IPS DF 19.7 (cell line): Measurements from ENCODE around the gene ELP1.
"Not testable (repeated sequence)": the region's sequence is repeated elsewhere in the genome, so short reads cannot be mapped to it uniquely, and the experiment has no call there.

Source experiments
- DNase-seq: peaks from one replicate; pipeline ENCODE4 v3.0.0-alpha.2; 2013; ENCODE audit warnings: low read depth, low spot score

Gene ELP1

DNA sequence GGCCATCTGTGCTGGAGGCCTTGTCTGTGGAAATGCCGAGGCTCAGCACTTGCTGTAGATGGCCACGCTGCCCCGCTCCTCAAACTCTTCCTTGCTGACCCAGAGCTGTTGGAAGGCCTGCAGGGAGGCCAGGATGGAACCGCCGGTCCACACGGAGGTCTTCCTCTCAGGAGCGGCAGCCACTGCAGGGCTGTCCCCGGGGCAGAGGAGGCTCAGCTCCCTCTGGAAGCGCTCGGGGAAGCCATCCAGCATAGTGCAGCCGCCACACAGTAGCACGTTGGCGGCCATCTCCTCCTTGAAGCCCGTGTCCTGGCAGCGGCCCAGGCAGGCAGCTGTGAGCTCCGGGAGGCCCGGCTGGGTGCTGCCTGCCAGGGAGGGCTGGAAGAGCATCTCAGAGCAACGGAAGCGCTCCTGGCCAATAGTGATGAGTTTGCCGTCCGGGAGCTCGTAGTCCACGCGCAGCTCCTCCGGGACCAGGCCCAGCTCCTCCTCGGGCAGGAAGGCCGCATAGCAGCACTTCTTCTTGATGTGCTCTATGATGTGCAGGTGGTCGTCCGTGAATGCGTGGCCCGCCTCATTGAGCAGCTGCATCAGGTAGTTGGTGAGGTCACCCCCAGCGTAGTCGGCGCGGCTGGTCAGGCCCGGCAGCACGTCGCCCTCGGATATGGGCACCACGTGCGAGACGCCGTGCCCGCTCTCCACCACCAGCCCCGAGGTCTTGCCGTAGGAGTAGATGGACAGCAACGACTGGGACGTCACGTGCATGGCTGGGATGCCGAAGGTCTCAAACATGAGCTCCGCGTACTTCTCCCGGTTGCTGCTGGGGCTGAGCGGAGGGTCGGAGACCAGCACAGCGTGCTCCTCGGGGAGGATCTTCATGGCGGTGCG, 79.0 kb downstream of the ELP1 start:
- DNase-seq = no peak

DNA sequence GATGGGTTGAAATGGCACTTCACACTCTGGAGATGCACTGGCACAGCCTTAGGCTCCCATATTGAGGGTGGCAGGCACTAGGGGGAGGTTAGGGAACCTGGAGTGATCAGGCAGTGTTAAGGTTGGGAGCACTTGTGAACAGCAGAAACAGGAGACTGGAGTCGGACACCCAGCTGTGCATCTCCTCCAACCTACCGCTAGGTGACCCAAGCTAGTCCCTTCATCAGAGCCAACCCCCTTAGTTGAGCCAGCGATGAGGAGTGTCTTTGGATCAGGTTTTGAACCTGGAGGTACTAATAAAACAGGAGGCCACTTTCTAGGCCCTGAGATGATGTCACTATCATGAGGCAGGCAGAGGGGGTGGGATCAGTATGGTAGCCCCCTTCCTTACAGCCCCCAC, 79.8 kb downstream of the ELP1 start:
- DNase-seq = no peak

DNA sequence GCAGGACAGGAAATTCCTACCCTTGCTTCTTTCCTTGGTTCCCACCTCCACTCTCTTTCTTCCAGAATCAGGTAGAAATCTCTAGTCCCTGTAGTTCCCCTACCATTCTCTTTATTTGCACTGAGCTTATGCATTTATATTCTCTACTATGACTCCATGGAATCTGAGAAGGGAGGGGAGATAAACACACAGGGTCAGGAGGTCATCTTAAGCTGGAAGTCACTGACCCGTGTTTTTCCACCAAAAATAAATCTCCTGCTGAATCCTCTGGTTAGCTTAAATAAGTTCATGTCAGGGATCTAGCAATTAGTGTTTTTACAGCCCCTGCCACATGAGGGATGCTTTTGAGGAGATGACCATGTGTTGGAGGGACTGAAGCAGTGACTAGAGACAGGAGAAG, 81.8 kb downstream of the ELP1 start:
- DNase-seq = no peak

DNA sequence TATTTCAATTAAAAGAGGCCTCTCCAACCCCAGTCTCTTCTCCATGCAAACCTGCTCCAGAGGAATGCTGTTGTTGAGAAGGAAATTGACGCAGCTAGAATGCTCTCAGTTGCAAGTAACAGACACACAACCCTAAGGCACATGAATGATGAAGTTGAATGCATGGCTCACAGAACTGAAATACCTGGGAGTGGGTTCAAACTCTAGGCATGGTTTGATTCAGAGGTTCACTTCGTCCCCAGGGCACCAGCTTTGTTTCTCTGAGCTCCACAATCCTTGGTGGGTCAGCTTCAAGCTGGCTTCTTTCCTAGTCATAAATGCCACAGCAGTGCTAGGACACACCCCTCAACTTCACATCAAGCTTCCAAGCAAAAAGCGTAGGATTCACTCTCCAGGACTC, 82.8 kb downstream of the ELP1 start:
- no peak for DNase-seq

DNA sequence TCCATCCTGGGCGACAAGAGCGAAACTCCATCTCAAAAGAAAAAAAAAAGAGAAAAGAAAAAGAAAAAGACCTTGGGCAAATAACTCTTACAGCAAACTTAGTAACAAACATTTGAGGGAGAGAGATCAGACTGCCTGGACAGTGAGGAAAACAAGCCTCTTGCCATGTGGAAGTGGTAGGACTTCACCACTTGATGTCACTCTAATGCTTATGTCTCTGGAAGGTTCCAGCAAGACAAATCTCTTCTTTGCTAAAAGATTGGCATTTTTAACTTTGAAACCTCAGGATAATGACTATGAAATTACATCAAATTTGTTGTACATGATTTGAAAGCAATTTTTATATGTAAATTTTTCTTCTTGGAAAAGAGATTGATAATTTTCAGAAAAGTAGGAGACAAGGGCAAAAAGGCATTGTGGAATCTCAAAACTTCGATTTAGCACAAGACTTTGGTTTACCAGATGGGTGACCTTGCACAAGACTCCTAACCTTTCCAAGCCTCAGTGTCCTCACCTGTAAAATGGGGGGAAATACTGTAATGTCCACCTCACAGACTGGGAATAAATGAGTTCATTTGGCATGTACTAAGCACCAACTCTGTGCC, 83.5 kb downstream of the ELP1 start:
- no peak for DNase-seq

DNA sequence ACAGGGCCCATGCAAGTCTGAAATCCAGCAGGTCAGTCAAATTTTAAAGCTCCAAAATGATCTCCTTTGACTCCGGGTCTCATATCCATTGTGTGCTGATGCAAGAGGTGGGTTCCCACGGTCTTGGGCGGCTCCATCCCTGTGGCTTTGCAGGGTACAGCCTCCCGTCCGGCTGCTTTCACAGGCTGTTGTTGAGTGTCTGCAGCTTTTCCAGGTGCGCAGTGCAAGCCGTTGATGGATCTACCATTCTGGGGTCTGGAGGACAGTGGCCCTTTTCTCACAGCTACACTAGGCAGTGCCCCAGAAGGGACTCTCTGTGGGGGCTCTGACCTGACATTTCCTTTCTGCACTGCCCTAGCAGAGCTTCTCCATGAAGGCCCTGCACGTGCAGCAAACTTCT, 85.6 kb downstream of the ELP1 start:
- DNase-seq = not testable (repeated sequence)

DNA sequence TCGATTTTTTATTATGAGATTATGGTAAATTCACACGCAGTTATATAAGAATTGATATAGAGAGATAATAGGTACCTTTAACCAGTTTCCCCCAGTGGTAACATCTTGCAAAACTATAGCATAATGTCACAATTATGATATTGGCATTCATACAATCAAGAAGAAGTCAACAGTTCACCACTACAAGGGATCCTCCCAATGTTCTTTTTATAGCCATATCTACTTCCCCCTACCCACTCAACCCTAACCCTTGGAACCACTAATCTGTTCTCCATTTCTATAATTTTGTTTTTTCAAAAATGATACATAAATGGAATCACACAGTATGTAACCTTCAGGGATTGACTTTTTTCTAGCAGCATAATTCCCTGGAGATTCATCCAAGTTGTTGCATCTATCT, 88.0 kb downstream of the ELP1 start:
- DNase-seq = no peak

DNA sequence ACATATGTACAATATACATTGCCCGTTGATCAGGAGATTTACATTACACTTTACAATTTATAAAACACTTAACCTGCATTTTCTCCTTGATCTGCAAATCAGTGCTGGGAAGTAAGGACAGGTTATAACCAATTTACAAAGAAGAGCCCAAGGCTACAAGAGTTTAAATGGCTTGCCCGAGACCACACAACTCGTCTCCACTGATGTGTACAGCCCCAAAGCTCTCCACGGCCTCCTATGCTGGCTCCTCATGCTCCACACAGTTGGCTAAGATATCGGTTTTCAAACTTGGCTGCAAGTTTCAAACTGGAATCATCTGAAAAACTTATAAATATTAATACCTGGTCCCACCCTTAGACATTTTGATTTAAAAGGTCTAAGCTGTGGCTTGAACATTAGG, 88.4 kb downstream of the ELP1 start:
- no peak for DNase-seq

DNA sequence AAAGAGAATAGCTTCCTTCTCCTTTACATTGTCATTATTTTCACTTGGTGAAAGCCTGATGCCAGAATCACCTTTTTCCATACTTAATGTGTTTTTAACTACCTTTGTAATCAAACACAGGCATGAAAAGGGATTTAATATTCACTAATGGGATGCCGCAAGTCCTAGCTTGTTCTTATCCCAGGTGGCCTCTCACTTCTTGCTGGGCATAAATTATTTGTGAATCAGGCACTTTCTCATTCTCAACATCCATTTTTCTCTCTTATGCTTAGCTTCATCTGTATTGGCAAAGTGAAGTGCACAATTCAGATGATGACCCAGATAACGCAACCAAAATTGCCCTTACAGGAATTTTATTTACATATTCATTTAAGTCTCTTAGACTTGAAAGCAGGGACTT, 89.1 kb downstream of the ELP1 start:
- no peak for DNase-seq

DNA sequence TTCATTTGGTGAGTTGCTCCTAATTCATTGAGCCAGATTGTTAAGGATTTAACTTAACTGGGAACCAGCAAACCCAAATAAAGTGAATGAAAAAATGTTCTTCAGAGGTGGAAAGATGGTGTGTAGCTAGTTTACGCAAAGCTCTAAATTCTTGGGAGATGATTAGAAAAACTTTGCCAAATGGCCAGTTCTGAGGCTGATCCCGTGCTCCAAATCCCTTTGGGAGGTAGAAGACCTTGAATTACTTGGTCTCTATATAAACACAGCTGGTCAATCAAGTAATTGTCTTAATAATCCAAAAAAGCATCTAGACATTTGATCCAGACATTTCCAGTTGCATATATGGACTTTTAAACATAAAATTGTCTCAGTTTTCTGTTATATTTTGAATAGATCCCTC, 89.5 kb downstream of the ELP1 start:
- no peak for DNase-seq

DNA sequence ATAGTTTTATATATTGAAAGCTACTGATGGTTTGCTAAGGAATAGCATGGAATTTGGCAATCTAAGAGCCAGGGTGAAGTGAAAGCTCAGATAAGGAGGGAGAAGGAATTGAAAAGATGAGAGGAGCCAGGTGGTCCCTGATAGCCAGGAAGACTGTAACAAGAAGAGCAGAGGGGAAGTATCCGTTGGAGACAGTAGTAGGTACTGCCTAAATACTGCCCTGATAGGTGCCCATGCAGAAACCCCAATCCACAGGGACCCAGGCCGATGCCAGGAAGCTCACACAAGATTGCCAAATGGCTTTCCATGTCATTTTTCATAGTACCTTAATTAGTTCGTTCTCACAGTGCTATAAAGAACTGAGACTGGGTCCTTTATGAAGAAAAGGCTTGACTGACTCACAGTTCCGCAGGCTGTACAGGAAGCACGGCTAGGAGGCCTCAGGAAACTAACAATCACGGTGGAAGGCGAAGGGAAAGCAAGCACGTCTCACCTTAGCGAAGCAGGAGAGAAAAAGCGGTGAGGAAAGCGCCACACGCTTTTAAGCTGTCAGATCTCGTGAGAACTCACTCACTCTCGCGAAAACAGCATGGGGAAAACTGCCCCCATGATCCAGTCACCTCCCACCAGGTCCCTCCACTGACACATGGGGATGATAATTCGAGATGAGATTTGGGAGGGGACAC, 91.2 kb downstream of the ELP1 start:
- no peak for DNase-seq

DNA sequence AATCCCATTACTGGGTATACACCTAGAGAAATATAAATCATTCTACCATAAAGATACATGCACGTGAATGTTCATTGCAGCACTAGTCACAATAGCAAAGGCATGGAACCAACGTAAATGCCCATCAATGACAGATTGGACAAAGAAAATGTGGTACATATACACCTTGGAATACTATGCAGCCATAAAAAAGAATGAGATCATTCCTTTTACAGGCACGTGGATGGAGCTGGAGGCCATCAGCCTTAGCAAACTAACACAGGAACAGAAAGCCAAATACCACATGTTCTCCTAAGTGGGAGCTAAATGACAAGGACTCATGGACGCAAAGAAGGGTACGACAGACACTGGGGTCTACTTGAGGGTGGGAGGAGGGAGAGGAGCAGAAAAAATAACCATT, 94.4 kb downstream of the ELP1 start:
- not testable (repeated sequence) for DNase-seq

DNA sequence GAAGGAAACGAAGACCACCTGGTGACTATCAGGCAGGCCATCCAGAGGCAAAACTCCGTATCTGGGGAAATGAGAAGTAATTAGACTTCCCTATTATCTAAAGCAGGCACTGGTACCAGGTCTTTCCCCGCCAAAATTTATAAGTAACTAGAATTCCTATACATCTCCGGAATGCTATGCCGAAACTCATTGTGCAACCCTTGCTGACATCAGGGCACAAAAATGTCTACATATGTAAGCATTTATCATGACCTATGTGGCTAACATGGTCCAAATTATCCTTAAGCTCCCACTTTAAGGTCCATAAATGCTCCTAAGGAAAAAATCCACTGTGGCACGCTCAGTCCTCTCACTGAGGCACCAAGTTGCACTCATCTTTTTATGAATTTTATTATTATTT, 95.9 kb downstream of the ELP1 start:
- no peak for DNase-seq

DNA sequence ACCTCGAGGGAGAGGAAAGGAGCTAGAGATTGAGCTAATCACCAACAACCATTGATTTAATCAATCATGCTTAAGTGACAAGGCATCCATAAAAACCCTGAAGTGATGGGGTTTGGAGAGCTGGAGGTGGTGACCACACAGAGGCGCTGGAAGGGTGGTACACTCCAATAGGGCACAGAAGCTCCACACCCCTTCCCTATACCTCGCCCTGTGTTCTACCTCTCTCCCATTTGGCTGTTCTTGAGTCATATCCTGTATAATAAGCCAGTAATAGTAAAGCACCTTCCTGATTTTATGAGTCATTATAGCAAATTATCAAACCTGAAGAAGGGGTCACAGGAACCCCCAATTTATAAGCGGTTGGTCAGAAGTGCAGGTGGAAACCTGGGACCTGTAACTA, 96.4 kb downstream of the ELP1 start:
- no peak for DNase-seq

DNA sequence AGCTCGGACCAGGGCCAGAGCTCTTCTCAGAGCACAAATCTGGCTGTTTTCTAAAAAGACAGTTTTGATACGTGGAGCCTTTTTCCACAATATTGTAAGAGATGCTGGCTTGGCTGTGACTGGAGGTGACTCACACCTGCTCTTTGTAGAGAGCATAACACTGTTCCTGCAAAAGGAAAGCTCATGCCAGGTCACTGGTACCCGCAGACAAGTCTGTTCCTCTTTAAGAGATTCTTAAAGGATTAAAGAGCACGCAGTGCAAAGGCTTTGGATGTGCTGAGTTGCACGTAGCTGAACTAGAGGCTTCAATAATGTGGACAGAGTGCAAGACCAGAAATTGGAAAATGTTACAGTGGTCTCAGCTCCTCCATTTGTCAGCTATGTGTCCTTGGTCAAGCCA, 97.1 kb downstream of the ELP1 start:
- no peak for DNase-seq

DNA sequence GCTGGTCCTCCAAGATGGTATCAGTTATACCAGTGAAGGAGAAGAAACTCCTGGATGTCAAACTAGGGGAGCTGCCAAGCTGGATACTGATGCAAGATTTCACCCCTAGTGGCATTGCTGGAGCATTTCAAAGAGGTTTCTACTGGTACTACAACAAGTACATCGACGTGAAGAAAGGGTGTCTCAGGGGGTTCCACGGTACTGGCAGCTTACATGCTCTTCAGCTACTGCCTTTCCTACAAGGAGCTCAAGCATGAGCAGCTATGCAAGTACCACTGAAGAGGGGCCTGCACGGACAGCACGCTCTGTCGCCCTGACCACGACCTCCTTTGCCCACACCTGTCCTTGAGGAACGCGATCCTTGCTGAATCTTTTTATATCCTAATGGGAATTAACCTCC, 97.6 kb downstream of the ELP1 start:
- no peak for DNase-seq

DNA sequence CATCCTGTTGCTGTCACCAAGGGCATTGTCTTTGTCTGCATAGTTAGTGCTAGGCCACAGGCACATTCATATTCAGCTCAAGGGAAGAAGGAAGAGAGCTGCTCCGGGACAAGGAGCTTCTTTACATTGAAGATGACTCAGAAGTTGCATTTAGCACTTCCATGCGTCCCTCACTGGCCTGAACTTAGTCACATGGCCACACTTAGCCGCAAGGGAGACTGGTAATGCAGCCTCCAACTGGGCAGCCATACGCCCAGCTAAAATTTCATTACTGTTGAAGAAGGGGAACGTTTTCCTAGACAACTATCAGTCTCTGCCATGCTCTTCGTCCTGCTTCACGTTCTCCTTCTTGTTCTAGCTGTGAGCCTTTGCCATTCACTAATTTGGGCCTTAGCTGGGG, 98.1 kb downstream of the ELP1 start:
- DNase-seq = no peak

DNA sequence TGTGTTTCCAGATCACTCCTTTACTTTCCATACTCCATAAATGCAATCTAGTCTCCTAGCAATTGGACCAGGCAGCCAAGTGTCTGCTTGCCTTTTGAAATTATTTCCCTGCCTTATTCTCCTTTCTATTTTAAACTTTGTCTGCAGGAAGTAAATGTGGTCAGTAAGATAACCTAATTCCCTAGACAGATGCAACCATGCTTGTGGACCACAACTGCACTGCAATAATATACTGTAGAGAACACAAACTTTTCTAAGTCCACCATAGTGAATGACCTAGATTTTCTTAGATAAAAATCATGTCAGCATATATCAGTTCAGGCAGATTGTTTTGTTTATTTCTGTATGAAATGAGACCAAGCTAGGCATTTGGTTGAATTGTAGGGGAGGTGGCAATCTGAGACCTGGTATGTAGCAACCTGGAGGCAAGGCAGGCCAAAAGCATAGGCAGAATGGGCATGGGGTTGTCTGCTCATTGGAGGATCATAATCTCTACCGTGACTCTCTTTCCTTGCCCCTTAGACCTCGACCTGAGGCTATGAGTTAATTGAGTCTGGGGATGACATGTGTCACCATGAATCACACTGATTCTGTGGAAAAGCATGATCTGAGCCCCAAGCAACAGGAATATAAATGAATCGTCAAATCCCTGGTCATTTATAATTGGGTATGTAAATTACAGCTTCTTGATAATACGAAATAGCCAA, 98.8 kb downstream of the ELP1 start:
- DNase-seq = no peak

DNA sequence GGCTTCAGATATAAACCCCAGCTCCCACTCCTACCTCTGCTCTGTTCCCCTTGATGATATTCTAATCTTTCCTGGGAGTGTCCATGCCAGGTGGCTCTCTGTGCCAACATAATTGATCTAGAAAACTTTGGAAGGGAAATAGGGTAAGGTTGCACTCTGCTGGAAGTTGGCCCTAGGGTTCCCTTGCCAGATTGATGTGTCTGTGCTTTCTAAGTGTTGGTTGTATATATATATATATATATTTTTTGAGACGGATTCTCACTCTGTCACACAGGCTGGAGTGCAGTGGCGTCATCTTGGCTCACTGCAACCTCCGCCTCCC, 101.8 kb downstream of the ELP1 start:
- DNase-seq = no peak

DNA sequence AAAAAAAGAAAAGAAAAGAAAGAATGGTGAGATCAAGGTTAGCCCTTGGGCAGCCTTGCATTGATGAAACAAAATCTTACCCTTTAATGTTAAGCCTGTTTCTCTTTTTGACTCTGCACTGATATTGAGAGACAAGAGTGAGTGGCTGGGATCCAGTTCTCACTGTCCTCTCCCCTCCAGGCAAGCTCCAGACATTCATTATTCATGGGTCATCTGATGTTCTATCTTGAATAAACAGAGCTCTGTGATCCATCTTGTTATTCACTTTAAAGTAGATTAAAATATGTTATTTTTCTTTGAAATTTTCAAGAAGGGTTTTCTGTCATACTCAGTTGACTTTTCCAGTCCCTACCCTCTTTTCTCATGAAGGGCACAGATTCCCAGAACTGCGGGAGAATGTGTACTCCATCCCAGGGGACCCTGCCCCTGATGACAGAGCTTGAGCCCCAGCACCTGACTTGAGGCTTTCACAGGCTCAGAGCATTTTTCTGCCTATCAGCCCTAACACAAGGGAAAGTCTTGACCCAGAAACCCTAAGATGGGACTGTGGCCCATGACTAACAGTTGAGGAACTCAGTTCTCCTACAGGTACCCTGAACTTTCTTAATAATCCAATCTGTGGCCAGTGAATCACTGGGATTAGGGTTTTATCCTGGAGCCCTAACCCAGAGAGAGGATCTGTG, 102.3 kb downstream of the ELP1 start:
- DNase-seq = no peak

DNA sequence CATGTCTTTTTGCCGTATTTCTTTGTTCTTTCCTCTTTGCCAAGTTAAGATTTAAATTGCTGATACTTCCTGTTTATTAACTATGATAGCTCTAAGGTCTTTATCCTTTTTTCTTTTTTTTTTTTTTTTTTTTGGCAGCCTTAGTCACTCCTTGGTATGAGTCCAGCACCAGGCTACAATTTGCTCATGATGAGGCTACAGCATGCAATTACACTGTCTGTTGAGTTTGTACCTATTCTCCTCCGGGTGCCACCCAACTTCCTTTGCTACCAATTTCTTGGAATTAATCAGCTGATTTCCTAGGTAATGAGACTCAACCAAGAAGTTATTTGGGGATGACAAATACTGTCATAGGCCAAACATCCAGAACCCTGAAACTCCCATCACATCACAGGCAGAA, 103.7 kb downstream of the ELP1 start:
- DNase-seq = no peak

DNA sequence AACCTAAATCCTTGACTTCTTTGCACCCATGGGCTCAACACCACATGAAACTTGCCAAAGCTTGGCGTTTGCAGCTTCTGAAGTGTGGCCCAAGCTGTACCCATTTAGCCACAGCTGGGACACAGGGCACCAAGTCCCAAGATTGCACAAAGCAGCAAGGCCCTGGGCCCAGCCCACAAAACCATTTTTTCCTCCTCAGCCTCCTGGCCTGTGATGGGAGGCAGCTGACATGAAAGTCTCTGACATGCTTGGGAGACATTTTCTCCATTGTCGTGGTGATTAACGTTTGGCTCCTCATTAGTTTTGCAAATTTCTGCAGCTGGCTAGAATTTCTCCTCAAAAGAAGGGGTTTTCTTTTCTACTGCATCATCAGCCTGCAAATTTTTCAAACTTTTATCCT, 110.1 kb downstream of the ELP1 start:
- no peak for DNase-seq
